NB4 (cell line): Measurements from ENCODE around the gene GRID2.

Source experiments
- MAX ChIP-seq: IDR thresholded peaks from 2 replicates; pipeline ENCODE4 v1.6.1; 2011; ENCODE audit warnings: low read depth, low read length
- POLR2A ChIP-seq: IDR thresholded peaks from 2 replicates; pipeline ENCODE4 v1.6.1; 2011; ENCODE audit warnings: mild to moderate bottlenecking; ENCODE audit not compliant: insufficient read length; ENCODE audit errors: extremely low read depth

GRCh38 chr4:92382128-92382527 lies 78.4 kb downstream of the GRID2 start:
- TF ChIP-seq MAX (no peak), POLR2A (no peak)
